K562 (cell line): ENCODE results near the gene HMGXB3. TPM values are rescaled to one million over a fixed set of nuclear protein-coding genes. Genes with fewer than 3 reads are reported as not detected.
A peak's percentile ranks its signal among the peaks of the same experiment; 100 is the strongest.

Source experiments
- ATAC-seq: fragments of 200-7000 bp; cut with Tn5 transposase; 3 replicates; pipeline ENCODE4 v1.9.1; 2020; ENCODE audit warnings: moderate library complexity
- BruUV-seq: library from RNA; stranded (reverse); fragments of 400-500 nt; replicated peaks from 2 replicates; lab custom pipeline; 2021; lab: Mats Ljungman, UMichigan
- CTCF ChIA-PET: fragments of 300-600 bp; formaldehyde crosslinking; extraction: SDS; loops from one replicate; lab custom pipeline; 2021; ENCODE audit warnings: low intra/inter-chr PET ratio; lab: Yijun Ruan, JAX
- POLR2A ChIA-PET: fragments of 300-600, 350-650 bp; sonication (Branson Sonifier 250); formaldehyde crosslinking; extraction: SDS; loops from one replicate; lab custom pipeline; 2021; ENCODE audit warnings: antibody characterized with exemption, inconsistent platforms; lab: Yijun Ruan, JAX
- DNase-seq, 4 experiments: peaks; one replicate each; pipeline versions ENCODE4 v3.0.0 to v3.0.0-alpha.2; 2011 to 2018; ENCODE audit warnings: low spot score in 3 of 4, mixed read lengths in 3 of 4; ENCODE audit errors: extremely low read depth in 1 of 4
- FAIRE-seq: peaks from 2 replicates; lab custom pipeline; 2011; peaks lifted over from hg19 to GRCh38; lab: Jason Lieb, UNC
- H2AFZ ChIP-seq: 2 replicates; pipeline ENCODE4 v1.6.0; 2011; ENCODE audit warnings: low read depth, low read length, control low read depth, inconsistent platforms
- H3K27ac ChIP-seq: fragments of 200-600 bp; 3 replicates; pipeline ENCODE4 v1.8.0; 2011; ENCODE audit warnings: low read depth, mild to moderate bottlenecking, control low read depth, inconsistent platforms, low read length, moderate library complexity, mixed read lengths; ENCODE audit errors: extremely low read depth
- H3K27me3 ChIP-seq, 2 experiments: fragments of 300-600 bp in 1 of 2; 2 replicates in 1 of 2; 3 replicates in 1 of 2; pipeline versions ENCODE4 v1.6.0 to v1.8.0; 2011; ENCODE audit warnings: inconsistent platforms in 2 of 2, low read length in 2 of 2, mild to moderate bottlenecking in 1 of 2, mixed read lengths in 1 of 2, moderate library complexity in 1 of 2; ENCODE audit not compliant: control insufficient read depth in 2 of 2, insufficient read depth in 2 of 2
- H3K36me3 ChIP-seq: fragments of 300-600 bp; 3 replicates; pipeline ENCODE4 v1.8.0; 2011; ENCODE audit warnings: mild to moderate bottlenecking, low read length, inconsistent platforms; ENCODE audit not compliant: control insufficient read depth, insufficient read depth
- H3K4me1 ChIP-seq, 2 experiments: fragments of 200-600 bp in 1 of 2; replicated peaks in 1 of 2; 2 replicates in 1 of 2; 3 replicates in 1 of 2; pipeline versions ENCODE4 v1.5.1 to v1.8.0; 2011; ENCODE audit warnings: inconsistent platforms in 2 of 2, low read length in 2 of 2, mild to moderate bottlenecking in 1 of 2, mixed read lengths in 1 of 2, moderate library complexity in 1 of 2; ENCODE audit not compliant: control insufficient read depth in 2 of 2, insufficient read depth in 2 of 2
- H3K4me2 ChIP-seq: 2 replicates; pipeline ENCODE4 v1.6.1; 2011; ENCODE audit warnings: low read length, control low read depth, inconsistent platforms, mixed read lengths; ENCODE audit not compliant: insufficient read depth
- H3K4me3 ChIP-seq: fragments of 200-600 bp; sonication (generic), shearing (Covaris generic); 2 replicates; pipeline ENCODE4 v1.5.1; 2016; ENCODE audit warnings: control low read depth, inconsistent platforms
- H3K79me2 ChIP-seq: fragments of 200-600 bp; 3 replicates; pipeline ENCODE4 v1.8.0; 2011; ENCODE audit warnings: low read length, inconsistent platforms; ENCODE audit not compliant: control insufficient read depth, insufficient read depth
- H3K9ac ChIP-seq, 2 experiments: 2 replicates each; pipeline versions ENCODE4 v1.6.0 to v1.6.1; 2011; ENCODE audit warnings: low read depth in 2 of 2, low read length in 2 of 2, control low read depth in 1 of 2, inconsistent platforms in 1 of 2, mild to moderate bottlenecking in 1 of 2, mixed read lengths in 1 of 2; ENCODE audit not compliant: insufficient read depth in 1 of 2
- H3K9me1 ChIP-seq: one replicate; pipeline ENCODE4 v1.6.0; 2011; ENCODE audit warnings: inconsistent platforms, mild to moderate bottlenecking, low read length, moderate library complexity; ENCODE audit not compliant: control insufficient read depth, insufficient read depth
- H3K9me3 ChIP-seq: replicated peaks from 2 replicates; pipeline ENCODE4 v1.5.1; 2011; ENCODE audit warnings: low read depth, low read length, inconsistent platforms; ENCODE audit not compliant: control insufficient read depth, insufficient read depth
- H4K20me1 ChIP-seq: replicated peaks from 2 replicates; pipeline ENCODE4 v1.6.1; 2011; ENCODE audit warnings: low read length, inconsistent platforms, mixed read lengths; ENCODE audit not compliant: control insufficient read depth, insufficient read depth
- CTBP1 ChIP-seq: fragments of 450-650 bp; IDR thresholded peaks from 2 replicates; pipeline ENCODE4 v1.6.1; 2016; ENCODE audit warnings: borderline replicate concordance
- DEAF1 ChIP-seq: fragments of 450-650 bp; formaldehyde crosslinking; IDR thresholded peaks from 2 replicates; pipeline ENCODE4 v1.4.0; 2020; ENCODE audit warnings: mild to moderate bottlenecking, moderate library complexity
- DNMT1 ChIP-seq: fragments of 450-650 bp; IDR thresholded peaks from 2 replicates; pipeline ENCODE4 v1.6.1; 2016; ENCODE audit warnings: antibody characterized with exemption, mild to moderate bottlenecking
- ERF ChIP-seq: fragments of 450-650 bp; formaldehyde crosslinking; IDR thresholded peaks from 2 replicates; pipeline ENCODE4 v1.4.0; 2020; ENCODE audit warnings: mild to moderate bottlenecking, mixed read lengths
- FOXA3 ChIP-seq, 2 experiments: fragments of 450-650 bp in 1 of 2; sonication (generic) in 1 of 2; formaldehyde crosslinking; IDR thresholded peaks in 1 of 2; conservative IDR thresholded peaks in 1 of 2; 2 replicates each; pipeline versions ENCODE4 v1.4.0 to v1.8.0; 2020 to 2022; ENCODE audit warnings: mild to moderate bottlenecking in 2 of 2, missing genetic modification reagents in 1 of 2
- LEF1 ChIP-seq: fragments of 450-650 bp; IDR thresholded peaks from 2 replicates; pipeline ENCODE4 v1.6.1; 2016; ENCODE audit warnings: mild to moderate bottlenecking
- NELFE ChIP-seq: IDR thresholded peaks from 2 replicates; pipeline ENCODE4 v1.6.1; 2011; ENCODE audit warnings: mild to moderate bottlenecking; ENCODE audit not compliant: insufficient read depth, insufficient read length
- POLR2G ChIP-seq: fragments of 200-400 bp; formaldehyde crosslinking; IDR thresholded peaks from 2 replicates; pipeline ENCODE4 v1.6.1; 2017; ENCODE audit warnings: low read depth, mild to moderate bottlenecking, antibody characterized with exemption, low read length, moderate library complexity
- RCOR1 ChIP-seq, 2 experiments: IDR thresholded peaks; 2 replicates each; pipeline ENCODE4 v1.6.1; 2012; ENCODE audit warnings: low read depth in 2 of 2, low read length in 2 of 2, borderline replicate concordance in 1 of 2, improper control_type of control experiment in 1 of 2
- ZFPM2 ChIP-seq: fragments of 250-450 bp; sonication (Bioruptor Pico); IDR thresholded peaks from 2 replicates; pipeline ENCODE4 v1.5.1; 2022; ENCODE audit warnings: mild to moderate bottlenecking
- ZNF398 ChIP-seq: fragments of 250-450 bp; sonication (Bioruptor Pico); IDR thresholded peaks from 2 replicates; pipeline ENCODE4 v1.8.0; 2021; ENCODE audit warnings: moderate library complexity, mild to moderate bottlenecking, inconsistent platforms
- ZNF740 ChIP-seq, 3 experiments: fragments of 200-800 bp in 1 of 3; sonication (Bioruptor generic) in 1 of 3; sonication (generic) in 1 of 3; formaldehyde crosslinking in 1 of 3; IDR thresholded peaks; 2 replicates each; pipeline versions ENCODE4 v1.6.1 to v1.8.0; 2016 to 2022; ENCODE audit warnings: mild to moderate bottlenecking in 2 of 3, missing compliant biosample characterization in 2 of 3, missing genetic modification characterization in 2 of 3, missing genetic modification reagents in 1 of 3
- WGBS: fragments of 100-300 bp; shearing (Covaris generic); methylation state at CpG from one replicate; pipeline ENCODE4 v1.1.6; 2016; ENCODE audit warnings: low coverage, mixed read lengths; ENCODE audit not compliant: insufficient coverage; ENCODE audit errors: missing lambda C conversion rate; 5-methylcytosine and 5-hydroxymethylcytosine counted together
- in situ Hi-C: fragments of 300-500 bp; cut with MboI; formaldehyde crosslinking; loops from 4 replicates; pipeline ENCODE4 v1.15.0; 2018; ENCODE audit warnings: inconsistent platforms, mixed read lengths
- intact Hi-C: fragments of 100-400 bp; cut with micrococcal nuclease; formaldehyde crosslinking; loops from 2 replicates; pipeline ENCODE4 v1.14.2; 2022
- polyA plus RNA-seq, 8 experiments: library from polyadenylated mRNA; depleted of rRNA in 4 of 8; stranded (reverse) in 5 of 8; unstranded in 3 of 8; fragments of >200 nt; fragmentation: Nextera tagmentation in 2 of 8; fragmentation: Illumina TruSeq in 1 of 8; extraction: Ambion mirVana in 2 of 8; extraction: Trizol in 1 of 8; gene quantifications; 2 replicates each; pipeline versions ENCODE4 v1.2.1 to v1.2.3, GENCODE V29; 2011 to 2014; ENCODE audit warnings: inconsistent platforms in 1 of 8, missing spikeins in 1 of 8
- total RNA-seq, 7 experiments: library from RNA; depleted of rRNA in 6 of 7; stranded (reverse); fragments of >200 nt in 6 of 7; fragmentation: Illumina TruSeq in 2 of 7; extraction: Trizol in 2 of 7; gene quantifications; 2 replicates each; pipeline versions ENCODE4 v1.2.1 to v1.2.3, GENCODE V29; 2011 to 2021; ENCODE audit warnings: low replicate concordance in 1 of 7

HMGXB3 gene
- total and polyA plus RNA-seq, 9 of the 15 experiments (the other 6 are each of a cell fraction or from before 2014, with no cell fraction given), result 1.8 to 44.1 (median 32.2) TPM

GRCh38 chr5:149961957-149962409, 38.6 kb upstream of the HMGXB3 start:
- H4K20me1 ChIP-seq, result no peaks in the 10 kb centered on the region
- BruUV-seq, result no TSS peak
- in situ Hi-C loops (loop anchor here (10.0 kb wide), 1 partner anchor 107 kb away; no protein-coding TSS in a partner anchor), intact Hi-C loops (loop anchor here (1.0 to 5.0 kb wide), 3 partner anchors 29 to 125 kb away; no protein-coding TSS in a partner anchor)
- H2AFZ ChIP-seq, result no peak overlapping the region
- WGBS, result 15% methylated on average over 5 of the region's 6 CpGs
- ChIA-PET POLR2A (interaction anchor here (0.8 to 1.6 kb wide), 8 partner anchors 10 to 349 kb away, joined by 3 to 5 read pairs (median 3); partner anchors contain the start of genes HMGXB3 and TIGD6), CTCF (interaction anchor here (0.6 to 5.1 kb wide), 6 partner anchors 60 to 640 kb away, joined by 3 to 59 read pairs (median 4); no protein-coding TSS in a partner anchor)
- no peaks in the 10 kb centered on the region for H3K27me3 ChIP-seq
- H3K4me3 ChIP-seq, result no peak overlapping the region
- peak; percentile 43 to 58 (median 50) for DNase-seq
- no peaks in the 10 kb centered on the region for H3K36me3 ChIP-seq
- peaks cover 14 to 21% of the 10 kb centered on the region in 2 experiments; a peak in 4 of 5 replicates for H3K4me1 ChIP-seq
- H3K9me1 ChIP-seq, result no peaks in the 10 kb centered on the region
- no peak overlapping the region for H3K9ac ChIP-seq
- ATAC-seq, result peak; percentile 22; the same call in 1 of the 3 replicates
- H3K9me3 ChIP-seq, result no peaks in the 10 kb centered on the region
- FAIRE-seq, result peak; percentile 69
- no peak overlapping the region for H3K4me2 ChIP-seq
- H3K27ac ChIP-seq, result no peak overlapping the region
- H3K79me2 ChIP-seq, result 0 out of 3 replicates have a peak, but pooled peaks cover 4% of the 10 kb centered on the region
- TF ChIP-seq DEAF1 (CRISPR knock-in tag) (peak; percentile 56; the same call in 1 of the 2 replicates), RCOR1 (IDR thresholded peaks at IDR 0.05; ENCODE audit: borderline replicate concordance in 1 of 2, low read depth in 2 of 2, low read length in 2 of 2) (0 out of 4 replicates have a peak, but pooled peaks of 1 of the 2 experiments have one; percentile 14), ZFPM2 (no peak), DNMT1 (no peak), ERF (no peak), ZNF398 (CRISPR knock-in tag) (no peak), ZNF740 (CRISPR knock-in tag; IDR thresholded peaks at IDR 0.05) (no peak), ZNF740 (tag; IDR thresholded peaks at IDR 0.05) (no peak), LEF1 (no peak), CTBP1 (0 out of 2 replicates have a peak, but pooled peaks have one; percentile 41), NELFE (no peak), POLR2G (no peak), FOXA3 (CRISPR knock-in tag; conservative IDR thresholded peaks at IDR 0.05 in 1 of 2, IDR thresholded peaks at IDR 0.05 in 1 of 2) (no peak)
